ENCODE measurements around the gene RACK1.
"Not testable (repeated sequence)": the region's sequence is repeated elsewhere in the genome, so short reads cannot be mapped to it uniquely, and the experiment has no call there.

GRCh38 chr5:181283841-181284755 is 40.4 kb upstream of the RACK1 start:
- TF ChIP-seq CTCF (IDR thresholded peaks at IDR 0.05; ENCODE audit: insufficient read depth, low read length); POLR2AphosphoS5 (IDR thresholded peaks at IDR 0.05; ENCODE audit: low read depth); SPI1 (IDR thresholded peaks at IDR 0.05; ENCODE audit: borderline replicate concordance, low read depth): not testable (repeated sequence)
- TF ChIP-seq, protein P1, sequence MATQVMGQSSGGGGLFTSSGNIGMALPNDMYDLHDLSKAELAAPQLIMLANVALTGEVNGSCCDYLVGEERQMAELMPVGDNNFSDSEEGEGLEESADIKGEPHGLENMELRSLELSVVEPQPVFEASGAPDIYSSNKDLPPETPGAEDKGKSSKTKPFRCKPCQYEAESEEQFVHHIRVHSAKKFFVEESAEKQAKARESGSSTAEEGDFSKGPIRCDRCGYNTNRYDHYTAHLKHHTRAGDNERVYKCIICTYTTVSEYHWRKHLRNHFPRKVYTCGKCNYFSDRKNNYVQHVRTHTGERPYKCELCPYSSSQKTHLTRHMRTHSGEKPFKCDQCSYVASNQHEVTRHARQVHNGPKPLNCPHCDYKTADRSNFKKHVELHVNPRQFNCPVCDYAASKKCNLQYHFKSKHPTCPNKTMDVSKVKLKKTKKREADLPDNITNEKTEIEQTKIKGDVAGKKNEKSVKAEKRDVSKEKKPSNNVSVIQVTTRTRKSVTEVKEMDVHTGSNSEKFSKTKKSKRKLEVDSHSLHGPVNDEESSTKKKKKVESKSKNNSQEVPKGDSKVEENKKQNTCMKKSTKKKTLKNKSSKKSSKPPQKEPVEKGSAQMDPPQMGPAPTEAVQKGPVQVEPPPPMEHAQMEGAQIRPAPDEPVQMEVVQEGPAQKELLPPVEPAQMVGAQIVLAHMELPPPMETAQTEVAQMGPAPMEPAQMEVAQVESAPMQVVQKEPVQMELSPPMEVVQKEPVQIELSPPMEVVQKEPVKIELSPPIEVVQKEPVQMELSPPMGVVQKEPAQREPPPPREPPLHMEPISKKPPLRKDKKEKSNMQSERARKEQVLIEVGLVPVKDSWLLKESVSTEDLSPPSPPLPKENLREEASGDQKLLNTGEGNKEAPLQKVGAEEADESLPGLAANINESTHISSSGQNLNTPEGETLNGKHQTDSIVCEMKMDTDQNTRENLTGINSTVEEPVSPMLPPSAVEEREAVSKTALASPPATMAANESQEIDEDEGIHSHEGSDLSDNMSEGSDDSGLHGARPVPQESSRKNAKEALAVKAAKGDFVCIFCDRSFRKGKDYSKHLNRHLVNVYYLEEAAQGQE (IDR thresholded peaks at IDR 0.05; ENCODE audit: insufficient replicate concordance, low read depth): not testable (repeated sequence)
